GM23338 (cell line): ENCODE results near the gene KCNF1. TPM values are rescaled to one million over a fixed set of nuclear protein-coding genes. Genes with fewer than 3 reads are reported as not detected.

Experiments
- ATAC-seq: fragments of 200-7000 bp; cut with Tn5 transposase; 3 replicates; pipeline ENCODE4 v1.9.1; 2020
- DNase-seq: peaks from one replicate; pipeline ENCODE4 v3.0.0-alpha.2; 2015; ENCODE audit warnings: low spot score
- H2AFZ ChIP-seq: fragments of 200-600 bp; sonication (generic); 2 replicates; pipeline ENCODE4 v1.8.0; 2016; ENCODE audit warnings: antibody characterized with exemption, mild to moderate bottlenecking, moderate library complexity
- H3F3A ChIP-seq: fragments of 200-600 bp; sonication (generic); replicated peaks from 2 replicates; pipeline ENCODE4 v1.8.0; 2017; ENCODE audit warnings: antibody characterized with exemption, mixed run types, low read depth
- H3K27ac ChIP-seq: fragments of 200-600 bp; sonication (generic); 2 replicates; pipeline ENCODE4 v1.6.1; 2016; ENCODE audit warnings: low read depth
- H3K27me3 ChIP-seq: fragments of 200-600 bp; sonication (generic); 2 replicates; pipeline ENCODE4 v1.8.0; 2016; ENCODE audit warnings: mild to moderate bottlenecking, mixed run types, moderate library complexity; ENCODE audit not compliant: insufficient read depth
- H3K36me3 ChIP-seq: fragments of 200-600 bp; sonication (generic); 2 replicates; pipeline ENCODE4 v1.8.0; 2016; ENCODE audit warnings: mild to moderate bottlenecking; ENCODE audit not compliant: insufficient read depth
- H3K4me1 ChIP-seq: fragments of 200-600 bp; sonication (generic); 2 replicates; pipeline ENCODE4 v1.8.0; 2016; ENCODE audit warnings: mild to moderate bottlenecking, moderate library complexity; ENCODE audit not compliant: insufficient read depth
- H3K4me2 ChIP-seq: fragments of 200-600 bp; sonication (generic); 2 replicates; pipeline ENCODE4 v1.7.1; 2017; ENCODE audit warnings: mixed run types
- H3K4me3 ChIP-seq: fragments of 200-600 bp; sonication (generic); 2 replicates; pipeline ENCODE4 v1.6.1; 2016; ENCODE audit warnings: mixed run types
- H3K79me2 ChIP-seq: fragments of 200-600 bp; sonication (generic); replicated peaks from 2 replicates; pipeline ENCODE4 v1.8.0; 2017; ENCODE audit warnings: mild to moderate bottlenecking; ENCODE audit not compliant: insufficient read depth
- H3K9me2 ChIP-seq: fragments of 200-600 bp; sonication (generic); 2 replicates; pipeline ENCODE4 v1.8.0; 2017; ENCODE audit not compliant: insufficient read depth
- H4K20me1 ChIP-seq: fragments of 200-600 bp; sonication (generic); replicated peaks from 2 replicates; pipeline ENCODE4 v1.8.0; 2017; ENCODE audit warnings: mild to moderate bottlenecking; ENCODE audit not compliant: insufficient read depth
- H3K27ac Mint-ChIP-seq: 2 replicates; pipeline ENCODE4 v1.8.0; 2020; ENCODE audit warnings: inconsistent platforms, mild to moderate bottlenecking, moderate library complexity, mixed read lengths
- H3K27me3 Mint-ChIP-seq: 3 replicates; pipeline ENCODE4 v1.8.0; 2022; ENCODE audit warnings: low read depth, mild to moderate bottlenecking, moderate library complexity, mixed read lengths, inconsistent platforms; ENCODE audit not compliant: insufficient read depth, poor library complexity
- H3K36me3 Mint-ChIP-seq: 3 replicates; pipeline ENCODE4 v1.8.0; 2021; ENCODE audit warnings: low read depth, mild to moderate bottlenecking, inconsistent platforms, moderate library complexity, mixed read lengths
- H3K4me1 Mint-ChIP-seq: 3 replicates; pipeline ENCODE4 v1.8.0; 2020; ENCODE audit warnings: mild to moderate bottlenecking, inconsistent platforms, mixed read lengths
- H3K4me3 Mint-ChIP-seq: 3 replicates; pipeline ENCODE4 v1.8.0; 2021; ENCODE audit warnings: moderate library complexity, mild to moderate bottlenecking, inconsistent platforms, mixed read lengths
- H3K9me3 Mint-ChIP-seq: 3 replicates; pipeline ENCODE4 v1.8.0; 2020; ENCODE audit warnings: moderate library complexity, mild to moderate bottlenecking, inconsistent platforms, mixed read lengths
- CREB1 ChIP-seq: fragments of 250-450 bp; sonication (Bioruptor Pico); IDR thresholded peaks from 2 replicates; pipeline ENCODE4 v1.5.0; 2020; ENCODE audit warnings: low read depth, mild to moderate bottlenecking, moderate library complexity
- CTCF ChIP-seq, 2 experiments: fragments of 200-600 bp in 1 of 2; sonication (generic) in 1 of 2; conservative IDR thresholded peaks; 2 replicates each; pipeline versions ENCODE4 v1.5.1 to v1.6.1; 2016 to 2017; ENCODE audit warnings: antibody characterized with exemption in 2 of 2, low read depth in 2 of 2, mild to moderate bottlenecking in 2 of 2, moderate library complexity in 1 of 2
- ETS1 ChIP-seq: IDR thresholded peaks from 2 replicates; pipeline ENCODE4 v1.6.1; 2016; ENCODE audit warnings: antibody characterized with exemption
- EZH2 ChIP-seq: fragments of 200-600 bp; sonication (generic); IDR thresholded peaks from one replicate; pipeline ENCODE4 v1.8.0; 2017; ENCODE audit warnings: antibody characterized with exemption, mild to moderate bottlenecking, low read depth; ENCODE audit not compliant: unreplicated experiment
- EZH2phosphoT487 ChIP-seq: fragments of 200-600 bp; sonication (generic); IDR thresholded peaks from one replicate; pipeline ENCODE4 v1.8.1; 2018; ENCODE audit warnings: antibody characterized with exemption; ENCODE audit not compliant: unreplicated experiment
- JUNB ChIP-seq: IDR thresholded peaks from one replicate; pipeline ENCODE4 v1.6.1; 2016; ENCODE audit warnings: antibody characterized with exemption; ENCODE audit not compliant: unreplicated experiment
- NANOG ChIP-seq: IDR thresholded peaks from 2 replicates; pipeline ENCODE4 v1.6.1; 2016; ENCODE audit warnings: antibody characterized with exemption, borderline replicate concordance
- POLR2AphosphoS5 ChIP-seq: IDR thresholded peaks from 2 replicates; pipeline ENCODE4 v1.6.1; 2016; ENCODE audit warnings: antibody characterized with exemption, low read depth
- STAT1 ChIP-seq: IDR thresholded peaks from one replicate; pipeline ENCODE4 v1.6.1; 2016; ENCODE audit warnings: antibody characterized with exemption; ENCODE audit not compliant: unreplicated experiment
- ZNF114 ChIP-seq: fragments of 250-450 bp; sonication (Bioruptor Pico); IDR thresholded peaks from 2 replicates; pipeline ENCODE4 v1.5.0; 2020; ENCODE audit warnings: mild to moderate bottlenecking, moderate library complexity
- ZNF331 ChIP-seq: fragments of 250-450 bp; sonication (Bioruptor Pico); IDR thresholded peaks from 2 replicates; pipeline ENCODE4 v1.5.0; 2020; ENCODE audit warnings: low read depth, mild to moderate bottlenecking, moderate library complexity
- ZNF462 ChIP-seq: fragments of 250-450 bp; sonication (Bioruptor Pico); IDR thresholded peaks from 2 replicates; pipeline ENCODE4 v1.5.0; 2020; ENCODE audit warnings: mild to moderate bottlenecking, moderate library complexity
- polyA plus RNA-seq: library from polyadenylated mRNA; unstranded; fragments of >200 nt; fragmentation: Nextera tagmentation; extraction: Ambion mirVana; gene quantifications from 2 replicates; pipeline ENCODE4 v1.2.1, GENCODE V29; 2016
- total RNA-seq: library from RNA; depleted of rRNA; stranded (reverse); fragments of >200 nt; shearing (Covaris generic); gene quantifications from 2 replicates; pipeline ENCODE4 v1.2.3, GENCODE V29; 2014
- TF ChIP-seq, protein P1 (sequence below): IDR thresholded peaks from one replicate; pipeline ENCODE4 v1.6.1; 2018; ENCODE audit warnings: antibody characterized with exemption; ENCODE audit not compliant: unreplicated experiment

The KCNF1 gene
- total and polyA plus RNA-seq, 2 experiments from 2014 or later: 0.11 to 1.5 TPM

GRCh38 chr2:10885094-10885860, 26.5 kb upstream of the KCNF1 start:
- no peaks in the 10 kb centered on the region for H4K20me1 ChIP-seq
- H3K79me2 ChIP-seq: no peaks in the 10 kb centered on the region
- H3K4me3 ChIP-seq: no peak overlapping the region
- no peaks in the 10 kb centered on the region for H3K9me2 ChIP-seq
- peak overlapping the region; percentile 70 for H3K4me2 ChIP-seq
- Mint-ChIP-seq H3K27ac (no peak overlapping the region), H3K4me1 (peaks cover 33% of the 10 kb centered on the region), H3K9me3 (no peaks in the 10 kb centered on the region), H3K27me3 (peaks cover 2% of the 10 kb centered on the region), H3K36me3 (no peaks in the 10 kb centered on the region), H3K4me3 (no peak overlapping the region)
- H3K36me3 ChIP-seq: no peaks in the 10 kb centered on the region
- ATAC-seq (no peak), DNase-seq (no peak)
- H3F3A ChIP-seq: no peaks in the 10 kb centered on the region
- TF ChIP-seq CTCF (conservative IDR thresholded peaks at IDR 0.05; ENCODE audit: low read depth in 2 of 2) (no peak), STAT1 (no peak), ZNF331 (CRISPR knock-in tag) (no peak), NANOG (no peak), ETS1 (no peak), POLR2AphosphoS5 (no peak), EZH2 (no peak), EZH2phosphoT487 (no peak), JUNB (no peak), ZNF114 (CRISPR knock-in tag) (no peak), CREB1 (CRISPR knock-in tag) (no peak), ZNF462 (CRISPR knock-in tag) (no peak)
- TF ChIP-seq, protein P1, sequence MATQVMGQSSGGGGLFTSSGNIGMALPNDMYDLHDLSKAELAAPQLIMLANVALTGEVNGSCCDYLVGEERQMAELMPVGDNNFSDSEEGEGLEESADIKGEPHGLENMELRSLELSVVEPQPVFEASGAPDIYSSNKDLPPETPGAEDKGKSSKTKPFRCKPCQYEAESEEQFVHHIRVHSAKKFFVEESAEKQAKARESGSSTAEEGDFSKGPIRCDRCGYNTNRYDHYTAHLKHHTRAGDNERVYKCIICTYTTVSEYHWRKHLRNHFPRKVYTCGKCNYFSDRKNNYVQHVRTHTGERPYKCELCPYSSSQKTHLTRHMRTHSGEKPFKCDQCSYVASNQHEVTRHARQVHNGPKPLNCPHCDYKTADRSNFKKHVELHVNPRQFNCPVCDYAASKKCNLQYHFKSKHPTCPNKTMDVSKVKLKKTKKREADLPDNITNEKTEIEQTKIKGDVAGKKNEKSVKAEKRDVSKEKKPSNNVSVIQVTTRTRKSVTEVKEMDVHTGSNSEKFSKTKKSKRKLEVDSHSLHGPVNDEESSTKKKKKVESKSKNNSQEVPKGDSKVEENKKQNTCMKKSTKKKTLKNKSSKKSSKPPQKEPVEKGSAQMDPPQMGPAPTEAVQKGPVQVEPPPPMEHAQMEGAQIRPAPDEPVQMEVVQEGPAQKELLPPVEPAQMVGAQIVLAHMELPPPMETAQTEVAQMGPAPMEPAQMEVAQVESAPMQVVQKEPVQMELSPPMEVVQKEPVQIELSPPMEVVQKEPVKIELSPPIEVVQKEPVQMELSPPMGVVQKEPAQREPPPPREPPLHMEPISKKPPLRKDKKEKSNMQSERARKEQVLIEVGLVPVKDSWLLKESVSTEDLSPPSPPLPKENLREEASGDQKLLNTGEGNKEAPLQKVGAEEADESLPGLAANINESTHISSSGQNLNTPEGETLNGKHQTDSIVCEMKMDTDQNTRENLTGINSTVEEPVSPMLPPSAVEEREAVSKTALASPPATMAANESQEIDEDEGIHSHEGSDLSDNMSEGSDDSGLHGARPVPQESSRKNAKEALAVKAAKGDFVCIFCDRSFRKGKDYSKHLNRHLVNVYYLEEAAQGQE: no peak
- peak overlapping the region; percentile 96 for H2AFZ ChIP-seq
- no peaks in the 10 kb centered on the region for H3K27me3 ChIP-seq
- H3K4me1 ChIP-seq: peaks cover 16% of the 10 kb centered on the region
- H3K27ac ChIP-seq: no peak overlapping the region
